Epithelial cell of proximal tubule (primary cell): ENCODE results near the gene A4GALT. TPM values are rescaled to one million over a fixed set of nuclear protein-coding genes. Genes with fewer than 3 reads are reported as not detected.

Experiments used
- DNase-seq: peaks from one replicate; pipeline ENCODE4 v3.0.0-alpha.2; 2011; ENCODE audit warnings: low read depth
- H3K4me3 ChIP-seq: 2 replicates; pipeline ENCODE4 v1.5.1; 2011; ENCODE audit warnings: low read depth, mild to moderate bottlenecking, low read length
- total RNA-seq: library from RNA; depleted of rRNA; stranded (reverse); fragments of >200 nt; gene quantifications from 2 replicates; pipeline ENCODE4 v1.2.3, GENCODE V29; 2015
- TF ChIP-seq, protein P1 (sequence below): conservative IDR thresholded peaks from 2 replicates; pipeline ENCODE4 v1.5.1; 2012; ENCODE audit warnings: low read depth, mild to moderate bottlenecking, low read length

The A4GALT gene
- total RNA-seq, 1 donor from 2014 or later = 16.2 TPM

GRCh38 chr22:42711281-42711731 lies 9.4 kb downstream of the A4GALT start:
- H3K4me3 ChIP-seq = no peak overlapping the region
- DNase-seq = no peak
- TF ChIP-seq, protein P1, sequence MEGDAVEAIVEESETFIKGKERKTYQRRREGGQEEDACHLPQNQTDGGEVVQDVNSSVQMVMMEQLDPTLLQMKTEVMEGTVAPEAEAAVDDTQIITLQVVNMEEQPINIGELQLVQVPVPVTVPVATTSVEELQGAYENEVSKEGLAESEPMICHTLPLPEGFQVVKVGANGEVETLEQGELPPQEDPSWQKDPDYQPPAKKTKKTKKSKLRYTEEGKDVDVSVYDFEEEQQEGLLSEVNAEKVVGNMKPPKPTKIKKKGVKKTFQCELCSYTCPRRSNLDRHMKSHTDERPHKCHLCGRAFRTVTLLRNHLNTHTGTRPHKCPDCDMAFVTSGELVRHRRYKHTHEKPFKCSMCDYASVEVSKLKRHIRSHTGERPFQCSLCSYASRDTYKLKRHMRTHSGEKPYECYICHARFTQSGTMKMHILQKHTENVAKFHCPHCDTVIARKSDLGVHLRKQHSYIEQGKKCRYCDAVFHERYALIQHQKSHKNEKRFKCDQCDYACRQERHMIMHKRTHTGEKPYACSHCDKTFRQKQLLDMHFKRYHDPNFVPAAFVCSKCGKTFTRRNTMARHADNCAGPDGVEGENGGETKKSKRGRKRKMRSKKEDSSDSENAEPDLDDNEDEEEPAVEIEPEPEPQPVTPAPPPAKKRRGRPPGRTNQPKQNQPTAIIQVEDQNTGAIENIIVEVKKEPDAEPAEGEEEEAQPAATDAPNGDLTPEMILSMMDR = no peak

DNA sequence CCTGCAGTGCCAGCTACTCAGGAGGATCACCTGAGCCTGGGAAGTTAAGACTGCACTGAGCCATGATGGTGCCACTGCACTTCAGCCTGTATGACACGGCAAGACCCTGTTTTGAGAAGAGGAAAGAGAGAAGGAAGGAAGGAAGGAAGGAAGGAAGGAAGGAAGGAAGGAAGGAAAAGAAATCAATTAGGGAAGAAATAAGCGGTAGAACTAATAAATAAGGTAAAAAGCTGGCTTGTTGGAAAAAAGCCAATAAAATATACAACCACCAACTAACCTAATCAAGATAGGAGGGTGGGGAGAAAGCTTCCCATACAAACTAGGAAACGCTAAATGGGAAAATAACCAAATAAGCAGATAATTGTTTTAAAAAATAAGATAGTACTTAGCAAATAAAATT lies 12.3 kb downstream of the A4GALT start:
- TF ChIP-seq, protein P1 = no peak
- no peak for DNase-seq
- no peak overlapping the region for H3K4me3 ChIP-seq

DNA sequence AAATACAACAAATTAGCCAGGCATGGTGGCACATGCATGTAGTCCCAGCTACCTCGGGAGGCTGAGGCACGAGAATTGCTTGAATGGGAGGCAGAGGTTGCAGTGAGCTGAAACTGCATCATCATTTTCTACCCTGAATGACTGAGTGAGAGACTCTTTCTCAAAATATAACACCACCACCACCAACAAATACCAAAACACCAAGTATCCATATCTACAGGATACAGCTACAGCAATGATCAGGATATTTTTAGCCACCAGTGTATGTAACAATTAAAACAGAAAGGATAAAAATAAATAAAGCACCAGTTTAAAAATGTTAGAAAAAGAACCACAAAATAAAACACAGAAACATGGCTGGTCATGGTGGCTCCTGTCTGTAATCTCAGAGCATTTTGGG lies 13.2 kb downstream of the A4GALT start:
- DNase-seq = no peak
- TF ChIP-seq, protein P1 = no peak
- no peak overlapping the region for H3K4me3 ChIP-seq

- TF ChIP-seq, protein P1 = no peak
- H3K4me3 ChIP-seq = no peak overlapping the region
- no peak for DNase-seq
Measured at GRCh38 chr22:42704896-42705295, 15.8 kb downstream of the A4GALT start.

GRCh38 chr22:42702675-42703074 lies 18.0 kb downstream of the A4GALT start:
- TF ChIP-seq, protein P1 = no peak
- no peak for DNase-seq
- no peak overlapping the region for H3K4me3 ChIP-seq

DNA sequence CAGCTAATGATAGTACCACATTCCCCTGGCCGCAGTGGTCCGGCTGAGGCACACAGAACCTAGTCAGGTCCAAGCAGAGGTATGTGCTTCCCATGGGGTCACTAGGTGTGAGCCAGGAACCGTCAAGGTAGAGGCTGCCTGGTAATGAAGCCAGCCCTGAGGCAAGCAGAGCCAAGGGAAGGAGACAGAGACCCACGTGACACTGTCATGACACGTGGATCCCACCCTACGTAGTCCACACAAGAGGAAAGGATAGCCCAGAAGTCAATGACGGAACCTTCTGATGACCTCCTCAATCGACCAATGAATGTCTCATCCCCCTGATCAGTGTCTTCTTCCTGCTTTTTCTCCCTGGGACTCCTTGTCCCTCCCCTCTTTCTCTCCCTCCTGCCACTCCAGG lies 19.0 kb downstream of the A4GALT start:
- no peak for DNase-seq
- TF ChIP-seq, protein P1 = no peak

GRCh38 chr22:42700901-42701300 lies 19.8 kb downstream of the A4GALT start:
- TF ChIP-seq, protein P1 = no peak

More for the DNA sequence above, 19.0 kb downstream of the A4GALT start:
- no peak overlapping the region for H3K4me3 ChIP-seq

More at GRCh38 chr22:42700901-42701300, 19.8 kb downstream of the A4GALT start:
- H3K4me3 ChIP-seq = no peak overlapping the region
- DNase-seq = no peak
